HFFc6 (cell line): ENCODE data around the gene VCX3B. TPM values are rescaled to one million over a fixed set of nuclear protein-coding genes. Genes with fewer than 3 reads are reported as not detected.
A peak's percentile ranks its signal among the peaks of the same experiment; 100 is the strongest.
"Not testable (repeated sequence)": the region's sequence is repeated elsewhere in the genome, so short reads cannot be mapped to it uniquely, and the experiment has no call there.

ENCODE experiments used
- DNase-seq: peaks from one replicate; pipeline ENCODE4 v3.0.0-alpha.2; 2018
- H3K27ac Mint-ChIP-seq: 2 replicates; pipeline ENCODE4 v1.8.0; 2020; ENCODE audit warnings: mild to moderate bottlenecking, mixed read lengths
- H3K27me3 Mint-ChIP-seq: 2 replicates; pipeline ENCODE4 v1.8.0; 2021; ENCODE audit warnings: mild to moderate bottlenecking, moderate library complexity, mixed read lengths; ENCODE audit not compliant: insufficient read depth
- H3K36me3 Mint-ChIP-seq: 2 replicates; pipeline ENCODE4 v1.8.0; 2021; ENCODE audit warnings: low read depth, mixed read lengths
- H3K4me1 Mint-ChIP-seq: 2 replicates; pipeline ENCODE4 v1.8.0; 2020; ENCODE audit warnings: low read depth, mixed read lengths
- H3K4me3 Mint-ChIP-seq: 2 replicates; pipeline ENCODE4 v1.8.0; 2020; ENCODE audit warnings: mild to moderate bottlenecking, moderate library complexity, mixed read lengths
- H3K9me3 Mint-ChIP-seq: 2 replicates; pipeline ENCODE4 v1.8.0; 2020; ENCODE audit warnings: mild to moderate bottlenecking, mixed read lengths
- CTCF ChIP-seq: fragments of 200-600 bp; sonication (generic); IDR thresholded peaks from 2 replicates; pipeline ENCODE4 v1.5.0; 2021; ENCODE audit warnings: antibody characterized with exemption, mild to moderate bottlenecking
- total RNA-seq, 6 experiments: library from RNA; stranded (reverse); fragmentation: NEBNext Ultra II Directional; extraction: Animal tissue kit (Norgen Biotek cat#: 25700); gene quantifications; 2 replicates in 1 of 6; 3 replicates in 5 of 6; pipeline ENCODE4 v1.2.3, GENCODE V29; 2021

Gene VCX3B
- total RNA-seq, 6 experiments from 2014 or later: not detected

- no peak for TF ChIP-seq CTCF
- Mint-ChIP-seq H3K9me3 (peaks cover 6% of the 10 kb centered on the region), H3K4me1 (no peaks in the 10 kb centered on the region), H3K36me3 (no peaks in the 10 kb centered on the region), H3K27ac (no peak overlapping the region), H3K4me3 (no peak overlapping the region), H3K27me3 (no peaks in the 10 kb centered on the region; the same call in 1 of the 2 replicates)
- DNase-seq: no peak
Observed at GRCh38 chrX:8462488-8462887, 2.1 kb upstream of the VCX3B start.

GRCh38 chrX:8484360-8484949 is 19.8 kb downstream of the VCX3B start:
- no peak overlapping the region for H3K27ac Mint-ChIP-seq
- TF ChIP-seq CTCF: no peak
- H3K4me3 Mint-ChIP-seq: no peak overlapping the region
- H3K36me3 Mint-ChIP-seq: no peaks in the 10 kb centered on the region
- no peaks in the 10 kb centered on the region for H3K27me3 Mint-ChIP-seq
- no peak for DNase-seq
- H3K9me3 Mint-ChIP-seq: peaks cover 6% of the 10 kb centered on the region; the same call in 1 of the 2 replicates
- H3K4me1 Mint-ChIP-seq: no peaks in the 10 kb centered on the region

GRCh38 chrX:8495036-8495435 is 30.4 kb downstream of the VCX3B start:
- H3K36me3 Mint-ChIP-seq, H3K27ac Mint-ChIP-seq, DNase-seq, H3K4me1 Mint-ChIP-seq, H3K27me3 Mint-ChIP-seq, H3K4me3 Mint-ChIP-seq: not testable (repeated sequence)
- H3K9me3 Mint-ChIP-seq: peaks cover 11% of the 10 kb centered on the region; the same call in 1 of the 2 replicates

DNA sequence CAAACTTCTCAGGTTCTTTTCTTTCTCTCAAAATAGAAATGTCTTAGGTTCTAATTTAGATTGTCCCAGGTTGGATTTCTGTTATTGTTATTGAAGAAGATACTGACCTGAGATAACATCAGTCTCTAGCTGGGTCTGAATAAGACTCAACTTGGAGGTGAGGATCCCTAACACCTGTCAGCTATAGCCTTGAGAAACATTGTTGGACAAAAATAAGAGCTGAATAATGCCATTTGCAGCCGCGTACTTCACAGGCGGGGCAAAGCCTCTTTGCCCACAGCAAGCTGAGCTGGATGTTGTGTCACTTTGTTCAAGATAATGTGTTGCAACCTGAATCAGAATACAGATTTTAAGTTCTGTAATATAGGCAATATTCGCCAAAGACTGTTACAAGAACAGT is 35.6 kb downstream of the VCX3B start:
- Mint-ChIP-seq H3K4me3 (no peak overlapping the region), H3K36me3 (no peaks in the 10 kb centered on the region), H3K27me3 (no peaks in the 10 kb centered on the region), H3K4me1 (no peaks in the 10 kb centered on the region), H3K9me3 (0 out of 2 replicates have a peak, but pooled peaks cover 4% of the 10 kb centered on the region), H3K27ac (no peak overlapping the region)
- no peak for TF ChIP-seq CTCF
- no peak for DNase-seq

DNA sequence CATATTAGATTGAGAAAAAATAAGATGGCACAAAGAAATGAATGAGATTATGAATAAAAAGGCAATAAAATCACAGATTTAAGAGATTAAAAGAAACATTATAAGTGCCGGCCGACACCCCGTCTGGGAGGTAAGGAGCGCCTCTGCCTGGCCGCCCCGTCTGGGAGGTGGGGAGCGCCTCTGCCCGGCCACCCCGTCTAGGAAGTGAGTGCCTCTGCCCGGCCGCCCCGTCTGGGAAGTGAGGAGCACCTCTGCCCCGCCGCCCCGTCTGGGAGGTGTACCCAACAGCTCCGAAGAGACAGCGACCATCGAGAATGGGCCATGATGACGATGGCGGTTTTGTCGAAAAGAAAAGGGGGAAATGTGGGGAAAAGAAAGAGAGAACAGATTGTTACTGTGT is 37.5 kb downstream of the VCX3B start:
- not testable (repeated sequence) for H3K27me3 Mint-ChIP-seq, H3K36me3 Mint-ChIP-seq

GRCh38 chrX:8504451-8504850 is 39.8 kb downstream of the VCX3B start:
- Mint-ChIP-seq H3K4me1 (no peaks in the 10 kb centered on the region), H3K36me3 (no peaks in the 10 kb centered on the region), H3K27me3 (no peaks in the 10 kb centered on the region), H3K9me3 (no peaks in the 10 kb centered on the region; the same call in 1 of the 2 replicates), H3K4me3 (no peak overlapping the region), H3K27ac (no peak overlapping the region)
- DNase-seq: peak; percentile 0
- no peak for TF ChIP-seq CTCF

More for the DNA sequence above, 37.5 kb downstream of the VCX3B start:
- H3K27ac Mint-ChIP-seq, H3K9me3 Mint-ChIP-seq, H3K4me3 Mint-ChIP-seq, DNase-seq, H3K4me1 Mint-ChIP-seq: not testable (repeated sequence)
